Inflammatory macrophage treated with lipopolysaccharide for 4 hours (primary cell): ENCODE results near the gene MACC1.
"Not testable (repeated sequence)": the region's sequence is repeated elsewhere in the genome, so short reads cannot be mapped to it uniquely, and the experiment has no call there.

Experiments
- DNase-seq: peaks from one replicate; pipeline ENCODE4 v3.0.0-alpha.2; 2020

The MACC1 gene

GRCh38 chr7:20229081-20229480 is 11.9 kb upstream of the MACC1 start:
- peak; percentile 52 for DNase-seq

- DNase-seq, result no peak
These were observed 11.5 kb upstream of the MACC1 start for GRCh38 chr7:20228654-20229053.

- DNase-seq, result no peak
These were observed 10.2 kb upstream of the MACC1 start for GRCh38 chr7:20227291-20227795.

GRCh38 chr7:20226860-20227259 is 9.7 kb upstream of the MACC1 start:
- DNase-seq, result no peak

- no peak for DNase-seq
These were observed 8.2 kb upstream of the MACC1 start for GRCh38 chr7:20225384-20225783.

- peak; percentile 90 for DNase-seq
These were observed 6.8 kb upstream of the MACC1 start for GRCh38 chr7:20224025-20224424.

- peak; percentile 45 for DNase-seq
These were observed 6.2 kb upstream of the MACC1 start for GRCh38 chr7:20223356-20223755.

- DNase-seq, result no peak
These were observed 5.1 kb upstream of the MACC1 start for GRCh38 chr7:20222219-20222828.

GRCh38 chr7:20220921-20221547 is 3.9 kb upstream of the MACC1 start:
- peak; percentile 93 for DNase-seq

- peak; percentile 65 for DNase-seq
These were observed 3.1 kb upstream of the MACC1 start for GRCh38 chr7:20220293-20220761.

GRCh38 chr7:20219446-20220292 is 2.5 kb upstream of the MACC1 start:
- DNase-seq, result peak; percentile 100

- no peak for DNase-seq
These were observed 1.9 kb upstream of the MACC1 start for GRCh38 chr7:20219062-20219445.

- DNase-seq, result peak; percentile 58
These were observed 1.1 kb upstream of the MACC1 start for GRCh38 chr7:20218279-20218678.

GRCh38 chr7:20216406-20217036 is 663 bp downstream of the MACC1 start:
- no peak for DNase-seq

GRCh38 chr7:20214921-20215669 is 2.1 kb downstream of the MACC1 start:
- DNase-seq, result peak; percentile 67

- DNase-seq, result peak; percentile 27
These were observed 3.1 kb downstream of the MACC1 start for GRCh38 chr7:20214132-20214531.

GRCh38 chr7:20213378-20213777 is 3.8 kb downstream of the MACC1 start:
- no peak for DNase-seq

GRCh38 chr7:20211376-20211775 is 5.8 kb downstream of the MACC1 start:
- DNase-seq, result no peak

- DNase-seq, result no peak
These were observed 8.4 kb downstream of the MACC1 start for GRCh38 chr7:20208651-20209307.

- not testable (repeated sequence) for DNase-seq
These were observed 9.4 kb downstream of the MACC1 start for GRCh38 chr7:20207811-20208210.

- no peak for DNase-seq
These were observed 10.9 kb downstream of the MACC1 start for GRCh38 chr7:20206104-20206896.
